Right ventricle myocardium superior (tissue), 1 donor: ENCODE measurements around the gene HOXD11. TPM values are rescaled to one million over a fixed set of nuclear protein-coding genes. Genes with fewer than 3 reads are reported as not detected.
A peak's percentile ranks its signal among the peaks of the same experiment; 100 is the strongest.

Experiments used
- ATAC-seq: fragments of 200-7000 bp; cut with Tn5 transposase; one replicate; pipeline ENCODE4 v1.9.1; 2020; ENCODE audit warnings: mild to moderate bottlenecking; ENCODE audit not compliant: poor library complexity
- DNase-seq: peaks from one replicate; pipeline ENCODE4 v3.0.0-alpha.2; 2020
- intact Hi-C: fragments of 100-400 bp; cut with DNase I; formaldehyde crosslinking; loops from one replicate; pipeline ENCODE4 v1.11.2; 2022
- total RNA-seq: library from RNA; stranded (reverse); fragmentation: NEBNext Ultra II Directional; extraction: Animal tissue kit (Norgen Biotek cat#: 25700); gene quantifications from one replicate; pipeline ENCODE4 v1.2.1, GENCODE V29; 2021
- donor health status: DM: no; HTN: yes; CAD: no; lungs with severe emphysema.

Gene HOXD11
- total RNA-seq, 1 donor from 2014 or later = not detected

- intact Hi-C loops = no loop called here
- no peak for DNase-seq
- no peak for ATAC-seq
Measured at GRCh38 chr2:176091329-176092258, 15.5 kb upstream of the HOXD11 start.

- intact Hi-C loops = no loop called here
- ATAC-seq = no peak
- no peak for DNase-seq
Measured at GRCh38 chr2:176092270-176093144, 14.6 kb upstream of the HOXD11 start, which contains the start of gene HOXD13. TSS of gene HOXD13 (plus strand) at chr2:176092721. CDS start at chr2:176092891, 170 bp downstream.

GRCh38 chr2:176093145-176093897 lies 13.8 kb upstream of the HOXD11 start:
- DNase-seq (no peak), ATAC-seq (no peak)
- intact Hi-C loops = no loop called here

- DNase-seq (no peak), ATAC-seq (no peak)
- intact Hi-C loops = no loop called here
Measured at GRCh38 chr2:176093898-176094249, 13.2 kb upstream of the HOXD11 start.

- ATAC-seq (no peak), DNase-seq (no peak)
- intact Hi-C loops = no loop called here
Measured at GRCh38 chr2:176094349-176094748, 12.7 kb upstream of the HOXD11 start.

GRCh38 chr2:176095421-176095820 lies 11.7 kb upstream of the HOXD11 start:
- intact Hi-C loops = loop anchor here (5.0 kb wide), 1 partner anchor 728 kb away; no protein-coding TSS in a partner anchor
- DNase-seq (no peak), ATAC-seq (no peak)

GRCh38 chr2:176096243-176096985 lies 10.7 kb upstream of the HOXD11 start:
- intact Hi-C loops = loop anchor here (5.0 kb wide), 1 partner anchor 729 kb away; no protein-coding TSS in a partner anchor
- no peak for DNase-seq

GRCh38 chr2:176096986-176097819 lies 9.9 kb upstream of the HOXD11 start:
- peak; percentile 72 for DNase-seq
- ATAC-seq = peak; percentile 94
- intact Hi-C loops = loop anchor here (5.0 kb wide), 1 partner anchor 730 kb away; no protein-coding TSS in a partner anchor

More at GRCh38 chr2:176096243-176096985, 10.7 kb upstream of the HOXD11 start:
- no peak for ATAC-seq

GRCh38 chr2:176097820-176098365 lies 9.2 kb upstream of the HOXD11 start:
- ATAC-seq (no peak), DNase-seq (no peak)
- intact Hi-C loops = loop anchor here (5.0 kb wide), 1 partner anchor 731 kb away; no protein-coding TSS in a partner anchor

GRCh38 chr2:176098366-176099158 lies 8.5 kb upstream of the HOXD11 start:
- DNase-seq = no peak
- intact Hi-C loops = loop anchor here (5.0 kb wide), 1 partner anchor 731 kb away; no protein-coding TSS in a partner anchor
- ATAC-seq = peak; percentile 10

GRCh38 chr2:176099159-176099727 lies 7.8 kb upstream of the HOXD11 start:
- intact Hi-C loops = loop anchor here (5.0 kb wide), 1 partner anchor 732 kb away; no protein-coding TSS in a partner anchor
- ATAC-seq (no peak), DNase-seq (no peak)

GRCh38 chr2:176099728-176100546 lies 7.1 kb upstream of the HOXD11 start, which contains the start of gene HOXD12:
TSS of gene HOXD12 (plus strand) at chr2:176099795. CDS start at chr2:176099802, 7 bp downstream.
- no peak for DNase-seq
- intact Hi-C loops = loop anchor here (5.0 kb wide), 1 partner anchor 733 kb away; no protein-coding TSS in a partner anchor

GRCh38 chr2:176100547-176101140 lies 6.4 kb upstream of the HOXD11 start:
- ATAC-seq (no peak), DNase-seq (no peak)

More at GRCh38 chr2:176099728-176100546, 7.1 kb upstream of the HOXD11 start, which contains the start of gene HOXD12:
- no peak for ATAC-seq

GRCh38 chr2:176101216-176101830 lies 5.8 kb upstream of the HOXD11 start:
- no peak for ATAC-seq
- intact Hi-C loops = no loop called here

More at GRCh38 chr2:176100547-176101140, 6.4 kb upstream of the HOXD11 start:
- intact Hi-C loops = no loop called here

More at GRCh38 chr2:176101216-176101830, 5.8 kb upstream of the HOXD11 start:
- DNase-seq = no peak
